Right ventricle myocardium inferior (tissue), 1 donor: Measurements from ENCODE around the gene S100PBP. TPM values are rescaled to one million over a fixed set of nuclear protein-coding genes. Genes with fewer than 3 reads are reported as not detected.

Experiments
- ATAC-seq: fragments of 200-7000 bp; cut with Tn5 transposase; one replicate; pipeline ENCODE4 v1.9.1; 2020; ENCODE audit warnings: mild to moderate bottlenecking, moderate library complexity
- DNase-seq: peaks from one replicate; pipeline ENCODE4 v3.0.0; 2021; ENCODE audit errors: missing footprints
- intact Hi-C: fragments of 100-400 bp; cut with DNase I; formaldehyde crosslinking; loops from one replicate; pipeline ENCODE4 v1.11.0; 2022
- total RNA-seq: library from RNA; stranded (reverse); fragmentation: NEBNext Ultra II Directional; extraction: Animal tissue kit (Norgen Biotek cat#: 25700); gene quantifications from one replicate; pipeline ENCODE4 v1.2.1, GENCODE V29; 2021
- donor health status: DM: no; HTN: yes; CAD: no; lungs with severe emphysema.

The S100PBP gene
- total RNA-seq, 1 donor from 2014 or later = 11.7 TPM

DNA sequence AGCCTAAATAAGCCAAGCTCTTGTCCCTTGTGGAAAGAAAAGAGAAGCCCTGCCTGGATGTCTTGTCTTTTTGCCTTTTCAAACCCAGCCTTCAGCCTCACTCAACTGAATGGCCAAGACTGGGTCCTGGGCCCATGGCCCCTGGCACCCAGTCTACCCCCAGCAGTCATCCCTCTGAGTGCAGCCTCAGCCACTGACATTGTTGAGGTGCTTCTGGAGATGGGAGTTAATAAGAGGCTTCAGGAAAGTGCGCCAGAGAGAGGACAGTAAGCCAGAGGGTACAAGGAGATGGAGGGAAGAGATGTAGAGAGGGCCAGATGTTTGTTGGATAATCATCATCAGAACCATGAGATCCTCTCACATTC lies 46.4 kb downstream of the S100PBP start:
- intact Hi-C loops = no loop called here
- DNase-seq = no peak
- no peak for ATAC-seq

DNA sequence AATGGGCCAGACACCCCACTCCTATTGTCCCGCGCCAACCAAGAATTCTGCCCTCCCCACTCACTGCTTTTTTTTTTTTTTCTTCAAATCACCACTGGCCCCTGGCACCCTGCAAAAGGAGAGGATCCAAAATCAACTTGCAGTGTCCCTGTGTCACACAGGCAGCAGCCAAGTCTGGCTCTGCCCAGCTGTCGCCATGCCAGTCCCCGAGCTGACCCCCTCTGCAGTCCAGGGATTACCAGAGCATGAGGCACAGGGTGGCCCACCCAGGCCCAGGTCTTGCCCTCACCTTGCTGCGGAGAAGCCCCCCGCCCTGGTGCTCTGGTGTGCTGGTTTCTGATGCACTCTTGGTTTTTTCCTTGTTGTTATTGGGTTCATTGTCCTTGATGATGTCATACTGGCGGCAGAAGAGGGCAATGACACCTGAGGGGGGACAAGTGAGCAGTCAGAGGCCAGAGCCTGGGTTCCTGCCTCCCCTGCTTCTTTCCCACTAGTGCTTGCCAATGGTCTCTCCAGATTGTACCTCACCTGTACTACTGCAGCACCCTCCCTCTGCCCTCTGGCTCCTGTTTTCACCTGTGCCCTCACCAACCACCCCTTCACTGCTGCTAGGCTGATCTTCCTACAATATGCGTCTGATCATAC lies 47.0 kb downstream of the S100PBP start:
- DNase-seq (no peak), ATAC-seq (peak; percentile 55)
- intact Hi-C loops = no loop called here

DNA sequence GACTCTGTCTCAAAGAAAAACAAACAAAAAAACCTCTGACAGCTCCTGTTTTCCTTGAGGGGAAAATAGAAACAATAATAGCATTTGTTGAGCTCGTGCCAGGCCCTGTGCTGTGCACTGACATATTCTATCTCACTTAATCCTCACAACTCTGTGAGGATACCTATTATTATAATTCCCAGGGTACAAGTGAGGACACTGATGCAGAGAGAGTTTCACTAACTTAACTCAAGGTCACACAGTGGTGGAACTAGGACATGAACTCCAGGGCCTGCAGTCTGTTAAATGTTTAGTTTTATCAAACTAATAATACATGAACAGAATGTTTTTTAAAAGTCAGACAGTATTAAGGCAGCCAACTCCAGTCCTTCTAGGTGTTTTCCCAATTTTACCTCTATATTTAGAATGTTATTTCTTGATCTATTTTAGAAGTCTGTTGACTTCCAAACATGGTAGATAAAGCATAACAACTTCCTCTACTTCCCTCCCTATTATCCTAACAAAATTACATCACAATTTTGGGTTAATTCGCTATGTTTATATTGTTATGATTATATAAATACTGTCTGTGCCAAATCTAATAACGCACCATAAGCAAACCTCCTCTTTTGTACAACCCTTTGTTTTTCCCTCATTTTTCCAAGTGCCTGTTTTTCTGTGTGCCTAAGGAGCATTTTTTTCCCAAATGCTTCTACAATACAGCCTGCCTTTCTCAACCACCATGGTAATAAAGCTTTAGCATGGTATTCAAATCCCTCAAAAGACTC lies 48.4 kb downstream of the S100PBP start:
- no peak for DNase-seq
- intact Hi-C loops = no loop called here
- ATAC-seq = no peak

DNA sequence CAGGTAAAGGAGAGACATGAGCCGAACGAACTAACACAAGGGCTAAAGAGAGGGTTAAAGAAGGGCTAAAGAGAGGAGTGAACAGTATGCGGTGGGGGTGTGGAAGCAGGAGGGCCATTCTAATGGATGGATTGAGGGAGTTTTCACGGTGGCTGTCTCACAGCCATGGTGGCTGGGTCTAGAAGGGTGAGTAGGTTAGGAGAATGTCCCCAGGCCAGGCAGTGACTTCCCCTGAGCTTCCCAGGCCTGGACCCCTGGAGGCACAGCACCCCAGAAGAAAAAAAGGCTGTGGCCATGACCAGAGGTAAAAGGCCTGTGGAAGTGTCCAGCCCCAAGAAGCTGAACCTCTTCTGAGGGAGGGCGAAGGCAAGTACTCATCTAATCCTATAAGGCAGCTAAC lies 49.7 kb downstream of the S100PBP start:
- DNase-seq (no peak), ATAC-seq (no peak)
- intact Hi-C loops = no loop called here

DNA sequence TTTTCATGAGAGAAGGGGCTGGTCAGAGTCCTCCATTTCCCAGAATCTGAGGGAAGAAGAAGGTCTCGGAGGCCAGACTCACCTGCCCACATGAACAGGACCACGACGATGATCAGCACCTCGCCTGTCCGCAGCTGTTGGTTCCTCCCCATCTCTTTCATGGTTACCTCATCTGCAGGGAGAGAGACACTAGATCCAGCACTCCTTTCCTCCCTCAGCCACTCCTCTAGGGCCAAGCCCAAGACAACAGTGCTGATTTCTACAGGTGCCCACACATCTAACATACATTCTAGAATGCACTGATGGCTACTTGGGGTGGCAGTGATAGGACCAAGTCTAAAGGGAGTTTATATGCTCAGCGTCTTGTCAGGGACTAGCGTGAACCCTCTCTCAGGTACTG lies 50.2 kb downstream of the S100PBP start:
- no peak for ATAC-seq
- intact Hi-C loops = no loop called here
- no peak for DNase-seq

DNA sequence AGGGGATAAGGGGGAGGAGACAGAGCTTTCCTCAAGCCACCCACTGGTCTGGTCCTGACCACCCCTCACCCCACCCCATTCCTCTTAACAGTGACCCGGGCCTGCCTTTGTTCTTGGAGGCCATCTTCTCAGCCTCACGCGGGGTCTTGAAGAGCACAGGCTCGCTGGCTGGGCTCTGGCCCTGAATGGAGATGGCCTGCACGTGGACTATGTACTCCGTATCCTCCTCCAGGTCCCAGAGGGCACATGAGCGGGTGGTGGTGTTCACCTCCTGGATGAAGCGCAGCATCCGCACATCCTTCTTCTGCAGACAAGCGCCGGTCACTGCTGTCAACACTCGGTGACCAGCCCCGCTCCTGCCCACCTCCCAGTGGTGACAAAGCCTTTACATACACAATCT lies 50.6 kb downstream of the S100PBP start:
- DNase-seq (no peak), ATAC-seq (no peak)
- intact Hi-C loops = no loop called here

DNA sequence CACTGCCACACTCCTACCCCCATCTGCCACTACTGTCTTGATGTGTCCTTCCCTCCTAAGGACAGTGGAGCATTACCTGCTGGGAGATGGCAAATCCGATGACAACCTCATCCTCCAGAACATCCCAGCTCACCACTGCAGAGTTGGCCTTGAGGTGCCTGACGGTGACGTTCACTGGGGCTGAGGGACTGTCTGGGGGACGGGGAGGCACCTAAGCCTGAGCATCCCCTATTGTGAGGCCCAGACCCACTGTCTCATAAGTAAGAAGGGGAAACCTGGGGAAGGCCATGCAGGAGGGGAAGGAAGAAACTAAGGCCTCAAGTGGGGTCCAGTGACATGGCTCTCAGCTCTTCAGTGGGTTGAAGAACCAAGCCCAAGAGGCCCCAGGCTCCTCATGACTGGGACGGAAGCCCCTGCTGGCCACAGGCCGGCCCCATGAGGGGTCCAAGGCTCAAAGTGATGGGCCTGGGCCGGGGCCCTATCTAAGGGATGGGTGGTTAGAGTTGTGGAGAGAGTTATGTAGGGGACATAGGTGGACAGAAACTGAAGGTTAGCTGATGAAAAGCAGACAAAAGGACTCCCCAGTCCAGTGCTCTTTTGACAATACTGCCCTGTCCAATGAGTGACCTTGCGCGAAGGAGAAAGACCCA lies 51.5 kb downstream of the S100PBP start:
- ATAC-seq = no peak
- intact Hi-C loops = no loop called here
- no peak for DNase-seq

DNA sequence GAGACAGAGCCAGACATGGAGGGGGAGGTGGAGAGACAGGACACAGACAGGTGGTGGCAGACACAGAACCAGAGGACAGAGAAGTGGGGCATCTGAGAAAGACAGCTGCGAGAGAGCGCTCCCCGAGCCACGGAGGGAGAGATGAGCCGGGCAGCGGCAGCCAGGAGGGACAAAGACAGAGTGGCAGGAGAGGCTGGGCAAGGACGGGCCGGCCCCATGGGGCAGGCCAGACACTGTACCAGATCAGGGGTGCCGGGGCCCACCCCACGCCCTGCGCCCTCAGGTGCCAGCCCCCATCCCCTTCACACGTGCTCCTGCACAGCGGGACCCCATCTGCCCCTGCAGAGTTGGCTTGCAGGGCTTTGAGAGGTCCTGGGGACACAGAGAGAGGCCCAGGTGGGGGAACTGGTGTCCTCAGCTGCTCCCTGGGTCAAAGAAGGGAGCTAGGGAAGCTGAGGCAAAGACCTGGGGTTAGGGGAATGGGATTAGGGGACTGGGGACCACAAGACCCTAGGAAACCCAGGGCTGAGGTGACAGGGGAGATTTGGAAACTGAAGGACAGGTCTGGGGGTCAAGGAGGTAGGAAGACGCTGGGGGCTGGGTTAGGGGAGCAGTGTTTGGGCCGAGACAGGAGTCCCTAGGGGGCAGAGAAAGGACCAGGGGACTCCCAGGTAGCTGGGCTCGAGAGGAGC lies 52.6 kb downstream of the S100PBP start:
- intact Hi-C loops = loop anchor here (5.0 kb wide), 1 partner anchor 168 kb away; the partner anchor contains the start of gene SYNC
- DNase-seq (no peak), ATAC-seq (no peak)

DNA sequence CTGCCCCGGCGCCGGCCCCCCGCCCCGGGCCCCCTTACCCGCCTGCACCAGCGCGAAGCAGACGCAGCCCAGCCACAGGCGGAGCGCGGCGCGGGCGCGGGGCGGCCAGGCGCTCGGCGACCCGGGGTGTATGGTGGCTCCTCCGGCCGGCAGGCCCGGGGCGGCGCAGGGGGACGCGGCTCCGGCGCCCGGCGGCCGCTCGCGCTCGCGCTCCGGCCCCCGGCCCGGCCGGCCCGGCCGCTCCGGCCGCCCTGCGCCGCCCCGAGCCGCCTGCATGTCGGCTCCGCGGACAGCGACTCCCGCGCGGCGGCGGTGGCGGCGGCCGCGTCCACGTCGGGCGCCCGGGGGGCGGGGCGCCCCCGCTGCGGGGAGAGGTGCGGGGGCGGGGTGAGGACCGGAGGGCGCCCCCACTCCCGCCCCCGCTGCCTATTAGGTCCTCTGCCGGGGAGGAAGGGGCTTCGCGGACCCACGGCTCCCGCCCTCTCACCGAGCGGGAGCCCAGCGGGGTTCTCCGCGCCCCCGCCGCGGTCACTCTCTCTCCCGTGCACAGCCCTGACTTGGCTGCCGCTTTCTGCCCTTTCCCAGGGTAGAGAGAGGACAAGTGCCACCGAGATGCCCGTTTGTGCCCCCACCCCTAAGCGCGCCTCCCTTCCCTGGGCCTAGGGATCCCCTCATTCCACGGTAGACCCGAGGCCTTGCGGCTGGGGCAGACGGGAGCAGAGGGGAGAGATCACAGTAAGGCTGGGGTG lies 53.3 kb downstream of the S100PBP start, which contains the start of gene FNDC5:
FNDC5 (minus strand) TSS at position 298 of the 749 bp plus-strand sequence.
- intact Hi-C loops = loop anchor here (5.0 kb wide), 1 partner anchor 168 kb away; the partner anchor contains the start of gene SYNC
- peak; percentile 42 for ATAC-seq
- DNase-seq = no peak

DNA sequence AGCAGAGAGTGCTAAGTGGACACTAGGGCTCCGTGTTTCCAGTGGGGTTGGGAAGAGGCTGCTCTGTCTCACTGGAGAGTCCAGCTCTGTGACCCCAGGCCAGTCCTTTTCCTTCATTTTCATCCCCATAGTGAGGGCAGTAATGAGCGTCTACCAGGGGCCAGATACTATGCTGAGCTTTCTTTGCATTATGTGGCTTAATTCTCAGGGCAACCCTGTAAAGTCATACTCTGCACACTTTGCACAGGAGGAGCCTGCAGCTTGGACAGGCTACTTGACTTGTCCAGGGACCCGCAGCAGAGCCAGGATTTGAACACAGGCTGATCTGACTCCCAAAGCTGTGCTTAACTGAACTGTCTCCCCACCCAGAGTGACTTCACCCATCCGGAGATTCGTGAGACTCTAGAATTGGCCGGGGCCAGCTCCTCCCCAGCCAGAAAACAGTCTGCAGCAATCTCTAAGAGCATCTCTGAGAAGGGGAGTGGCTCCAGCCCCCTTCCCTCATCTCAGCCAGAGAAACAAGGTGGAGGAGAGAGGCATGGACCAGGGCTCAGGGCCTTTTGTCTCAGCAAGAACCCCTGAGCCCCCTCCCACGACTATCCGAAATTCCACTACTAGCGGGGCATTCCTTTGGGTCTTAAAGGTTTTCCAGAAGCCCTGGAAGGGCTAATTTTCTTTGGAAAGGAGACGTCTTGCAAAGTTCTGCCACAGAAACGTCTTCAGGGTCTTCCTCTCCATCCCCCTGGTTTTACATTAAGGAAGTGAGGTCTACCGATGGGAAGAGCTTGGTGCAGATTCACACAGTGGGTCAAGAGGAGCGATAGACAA lies 54.1 kb downstream of the S100PBP start:
- intact Hi-C loops = loop anchor here (2.0 to 5.0 kb wide), 2 partner anchors 55 to 169 kb away; partner anchors contain the start of genes S100PBP, SYNC and YARS1
- DNase-seq (no peak), ATAC-seq (peak; percentile 26)

DNA sequence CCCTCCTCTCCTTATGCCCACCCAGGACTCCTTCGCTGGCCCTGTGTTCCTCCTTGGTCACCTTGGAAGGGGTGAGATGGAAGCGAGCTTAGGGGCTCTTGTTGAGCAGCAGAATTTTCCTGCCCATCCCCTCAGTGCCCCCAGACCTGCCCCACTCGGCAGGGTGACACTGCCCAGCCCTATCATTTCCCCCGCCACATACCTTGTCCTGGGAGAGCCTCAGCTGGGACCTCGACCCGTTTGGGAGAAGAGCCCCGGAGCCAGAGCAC lies 54.7 kb downstream of the S100PBP start:
- ATAC-seq = no peak
- no peak for DNase-seq
- intact Hi-C loops = loop anchor here (2.0 to 5.0 kb wide), 2 partner anchors 55 to 170 kb away; partner anchors contain the start of genes S100PBP, SYNC and YARS1

DNA sequence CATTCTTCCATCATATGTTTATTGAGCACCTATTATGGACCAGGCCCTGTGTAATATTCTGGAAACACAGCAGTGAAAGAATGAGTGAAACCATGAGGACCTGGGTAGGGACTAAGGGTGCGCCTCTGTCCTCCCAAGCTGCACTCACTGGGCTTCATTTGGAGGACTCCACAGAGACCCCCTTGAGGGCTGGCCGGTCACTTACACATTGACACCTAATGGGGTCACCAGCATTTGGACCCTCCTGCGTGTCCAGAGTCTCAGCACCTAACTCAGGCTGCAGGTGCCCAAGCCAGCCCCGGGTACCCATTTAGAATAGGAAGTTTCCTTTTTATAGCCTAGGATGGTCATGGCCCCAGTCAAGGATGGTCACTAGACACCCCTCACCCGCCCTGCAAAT lies 56.0 kb downstream of the S100PBP start:
- intact Hi-C loops = loop anchor here (2.0 to 5.0 kb wide), 2 partner anchors 57 to 171 kb away; partner anchors contain the start of genes S100PBP, SYNC and YARS1
- no peak for DNase-seq
- ATAC-seq = no peak

DNA sequence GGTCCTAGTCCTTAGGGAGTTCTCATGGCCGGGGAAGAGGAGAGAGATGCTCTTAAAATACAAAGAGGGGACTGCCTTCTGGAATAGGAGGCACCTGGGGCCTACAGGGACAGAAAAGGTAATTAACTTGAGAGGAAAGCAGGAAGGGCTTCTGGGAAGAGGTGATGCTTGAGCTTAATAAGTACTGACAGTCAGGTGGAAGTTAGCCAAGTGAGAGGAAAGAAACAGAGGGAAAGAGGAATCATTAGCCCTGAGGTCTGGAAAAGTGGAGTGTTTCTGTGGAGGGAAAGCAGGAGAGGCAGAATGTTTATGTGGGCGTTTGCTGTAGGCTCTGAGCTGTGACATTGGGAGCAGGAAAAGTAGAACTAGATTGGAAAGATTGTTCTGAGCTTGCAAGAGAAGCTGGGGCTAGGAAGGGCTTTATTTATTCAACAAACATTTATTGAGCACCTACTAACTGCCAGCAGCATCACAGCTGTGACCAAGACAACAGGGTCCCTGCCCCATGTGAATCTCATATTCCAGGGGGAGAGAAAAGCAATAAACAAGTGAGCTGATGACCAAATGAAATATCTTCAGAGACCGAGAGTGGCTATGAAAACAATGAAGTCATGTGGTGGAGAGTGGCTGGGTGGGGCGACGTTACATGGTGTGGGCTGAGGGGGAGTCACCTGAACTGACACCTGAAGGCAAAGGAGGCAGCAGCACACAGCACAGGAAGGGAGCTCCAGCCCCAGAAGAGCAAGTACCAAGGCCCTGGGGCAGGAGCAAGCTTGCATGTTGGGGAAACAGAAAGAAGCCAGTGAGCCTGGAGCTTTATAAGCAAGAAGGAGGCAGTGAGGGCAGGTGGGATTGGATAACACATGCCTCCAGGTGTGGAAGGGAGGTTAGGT lies 57.7 kb downstream of the S100PBP start:
- DNase-seq (no peak), ATAC-seq (no peak)
- intact Hi-C loops = loop anchor here (5.0 kb wide), 1 partner anchor 173 kb away; the partner anchor contains the start of gene SYNC

DNA sequence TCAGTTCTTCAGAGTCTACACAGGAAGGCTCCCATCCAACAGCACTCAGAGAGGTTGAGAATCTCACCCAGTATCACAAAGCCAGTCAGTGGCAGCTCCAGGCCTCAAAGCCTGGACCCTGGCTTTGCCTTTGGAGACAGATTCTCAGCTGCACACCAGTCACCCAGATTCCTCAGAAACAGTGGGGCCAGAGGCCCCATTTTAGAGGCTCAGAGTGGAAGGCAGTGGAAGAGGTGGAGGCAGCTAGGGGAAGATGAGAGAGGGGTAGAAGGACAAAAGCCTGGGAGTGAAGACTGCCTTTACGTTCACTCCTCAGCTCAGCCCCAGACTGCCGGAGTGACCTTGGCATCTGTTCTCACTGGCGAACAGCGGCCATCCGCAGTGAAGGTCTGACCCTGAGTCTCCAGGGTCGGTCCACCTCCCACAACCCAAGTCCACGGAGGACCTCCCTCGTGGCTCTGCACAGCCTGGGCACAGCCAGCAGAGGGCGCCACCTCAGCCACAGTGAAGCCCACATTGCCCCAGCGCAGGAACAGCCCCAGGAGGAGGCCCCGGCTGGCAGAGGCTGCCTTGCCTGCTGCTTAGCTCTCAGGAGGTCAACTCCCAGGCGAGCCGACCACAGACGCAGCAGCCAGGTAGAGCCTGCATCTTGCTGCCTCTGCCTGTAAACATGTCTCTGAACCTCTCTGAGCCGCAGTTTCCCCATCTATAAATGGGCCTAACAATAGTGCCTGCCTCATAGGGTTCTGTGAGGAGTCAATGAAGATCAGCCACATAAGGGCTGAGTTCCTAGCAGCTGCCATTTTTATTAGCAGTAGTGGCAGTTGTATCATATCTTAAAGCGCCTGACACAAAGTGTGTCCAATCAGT lies 59.1 kb downstream of the S100PBP start:
- ATAC-seq (peak; percentile 55), DNase-seq (peak; percentile 84)
- intact Hi-C loops = loop anchor here (1.0 kb wide), 1 partner anchor 210 kb away; no protein-coding TSS in a partner anchor

DNA sequence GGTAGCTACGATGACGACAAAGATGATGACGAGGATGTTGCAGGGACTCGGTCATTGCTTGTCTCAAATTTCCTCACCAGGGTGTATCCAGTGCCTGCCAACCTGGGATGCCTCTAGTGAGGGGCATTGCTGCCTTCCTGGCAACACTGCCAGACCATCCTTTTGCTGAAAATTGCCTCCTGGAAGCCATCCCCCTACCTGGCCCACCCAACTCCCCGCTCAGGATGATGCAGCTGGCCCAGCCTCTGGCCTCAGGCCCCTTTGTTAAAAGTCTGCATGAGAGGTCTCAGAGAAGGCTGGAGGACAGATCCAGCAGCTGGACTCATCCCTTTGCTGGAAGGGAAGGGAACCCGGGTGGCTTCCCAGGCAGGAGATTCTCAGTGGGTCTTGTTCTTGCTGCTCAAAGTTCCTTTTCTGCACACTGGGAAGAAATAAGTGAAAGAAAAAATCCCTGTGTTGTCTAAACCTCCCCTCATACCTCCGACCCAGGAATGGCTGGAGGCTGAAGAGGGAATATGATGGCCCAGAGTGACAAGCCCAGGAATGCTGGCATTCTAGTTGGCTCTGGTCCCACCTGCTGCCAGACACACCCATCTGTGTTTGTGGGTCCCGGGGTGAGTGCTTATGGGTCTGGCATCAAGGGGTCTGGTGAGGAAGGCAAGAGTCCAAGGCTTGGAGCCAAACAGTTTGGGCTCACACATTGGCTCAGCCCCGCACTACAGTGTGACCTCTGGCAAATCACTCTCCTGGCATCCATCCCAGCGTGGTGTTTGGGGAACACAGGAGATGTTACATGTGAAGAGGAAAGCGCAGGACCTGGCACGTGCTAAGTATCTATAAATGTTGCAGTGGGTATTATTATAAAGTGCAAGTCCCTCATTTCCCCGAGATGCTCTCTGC lies 60.0 kb downstream of the S100PBP start:
- DNase-seq (no peak), ATAC-seq (peak; percentile 71)

More for the DNA sequence above, 60.0 kb downstream of the S100PBP start:
- intact Hi-C loops = no loop called here
